Airway epithelial cell (primary cell): ENCODE results near the gene CLUH. TPM values are rescaled to one million over a fixed set of nuclear protein-coding genes. Genes with fewer than 3 reads are reported as not detected.

Experiments
- total RNA-seq: library from RNA; depleted of rRNA; stranded (reverse); fragments of >200 nt; gene quantifications from 2 replicates; pipeline ENCODE4 v1.2.3, GENCODE V29; 2015

Gene CLUH, protein sequence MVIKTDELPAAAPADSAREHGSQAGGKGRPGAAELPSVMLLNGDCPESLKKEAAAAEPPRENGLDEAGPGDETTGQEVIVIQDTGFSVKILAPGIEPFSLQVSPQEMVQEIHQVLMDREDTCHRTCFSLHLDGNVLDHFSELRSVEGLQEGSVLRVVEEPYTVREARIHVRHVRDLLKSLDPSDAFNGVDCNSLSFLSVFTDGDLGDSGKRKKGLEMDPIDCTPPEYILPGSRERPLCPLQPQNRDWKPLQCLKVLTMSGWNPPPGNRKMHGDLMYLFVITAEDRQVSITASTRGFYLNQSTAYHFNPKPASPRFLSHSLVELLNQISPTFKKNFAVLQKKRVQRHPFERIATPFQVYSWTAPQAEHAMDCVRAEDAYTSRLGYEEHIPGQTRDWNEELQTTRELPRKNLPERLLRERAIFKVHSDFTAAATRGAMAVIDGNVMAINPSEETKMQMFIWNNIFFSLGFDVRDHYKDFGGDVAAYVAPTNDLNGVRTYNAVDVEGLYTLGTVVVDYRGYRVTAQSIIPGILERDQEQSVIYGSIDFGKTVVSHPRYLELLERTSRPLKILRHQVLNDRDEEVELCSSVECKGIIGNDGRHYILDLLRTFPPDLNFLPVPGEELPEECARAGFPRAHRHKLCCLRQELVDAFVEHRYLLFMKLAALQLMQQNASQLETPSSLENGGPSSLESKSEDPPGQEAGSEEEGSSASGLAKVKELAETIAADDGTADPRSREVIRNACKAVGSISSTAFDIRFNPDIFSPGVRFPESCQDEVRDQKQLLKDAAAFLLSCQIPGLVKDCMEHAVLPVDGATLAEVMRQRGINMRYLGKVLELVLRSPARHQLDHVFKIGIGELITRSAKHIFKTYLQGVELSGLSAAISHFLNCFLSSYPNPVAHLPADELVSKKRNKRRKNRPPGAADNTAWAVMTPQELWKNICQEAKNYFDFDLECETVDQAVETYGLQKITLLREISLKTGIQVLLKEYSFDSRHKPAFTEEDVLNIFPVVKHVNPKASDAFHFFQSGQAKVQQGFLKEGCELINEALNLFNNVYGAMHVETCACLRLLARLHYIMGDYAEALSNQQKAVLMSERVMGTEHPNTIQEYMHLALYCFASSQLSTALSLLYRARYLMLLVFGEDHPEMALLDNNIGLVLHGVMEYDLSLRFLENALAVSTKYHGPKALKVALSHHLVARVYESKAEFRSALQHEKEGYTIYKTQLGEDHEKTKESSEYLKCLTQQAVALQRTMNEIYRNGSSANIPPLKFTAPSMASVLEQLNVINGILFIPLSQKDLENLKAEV (N-terminal part only)
- 88.4 and 134 TPM in 2 replicates for total RNA-seq

DNA sequence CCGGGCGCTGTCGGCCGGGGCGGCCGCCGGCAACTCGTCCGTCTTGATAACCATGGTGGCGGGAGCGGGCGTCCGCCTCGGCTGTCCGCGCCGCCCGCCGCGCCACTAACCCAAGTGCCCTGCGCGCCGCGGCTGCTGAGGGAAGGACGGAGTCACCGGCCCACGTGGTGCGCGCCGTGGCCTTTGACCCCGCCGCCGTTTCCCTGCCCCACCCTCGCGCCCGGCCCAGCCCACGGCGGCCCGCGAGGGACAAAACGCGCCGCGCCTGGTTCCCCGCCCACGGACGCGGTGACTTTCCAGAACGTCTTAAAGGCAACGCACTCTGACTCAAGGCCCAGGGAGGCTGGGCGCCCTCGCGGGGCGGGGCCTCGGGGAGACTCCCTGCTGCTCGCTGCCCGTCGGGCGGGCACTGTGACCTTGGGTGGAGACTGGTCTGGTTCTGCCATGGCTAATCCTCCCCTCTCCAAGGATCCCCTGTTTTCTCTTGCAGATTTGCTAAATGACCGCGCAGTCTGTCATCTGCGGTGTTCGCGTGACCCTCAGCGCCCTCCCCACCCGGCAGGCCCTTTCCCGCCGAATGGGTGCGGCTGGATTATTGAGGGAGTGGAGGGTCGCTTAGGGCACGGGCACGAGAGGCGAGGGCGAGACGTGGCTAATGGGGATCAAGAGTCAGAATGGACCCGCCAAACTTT lies at the start of gene CLUH:
CLUH (minus strand) TSS at position 157 of the 692 bp plus-strand sequence; CDS start at position 54, 103 bp downstream.

DNA sequence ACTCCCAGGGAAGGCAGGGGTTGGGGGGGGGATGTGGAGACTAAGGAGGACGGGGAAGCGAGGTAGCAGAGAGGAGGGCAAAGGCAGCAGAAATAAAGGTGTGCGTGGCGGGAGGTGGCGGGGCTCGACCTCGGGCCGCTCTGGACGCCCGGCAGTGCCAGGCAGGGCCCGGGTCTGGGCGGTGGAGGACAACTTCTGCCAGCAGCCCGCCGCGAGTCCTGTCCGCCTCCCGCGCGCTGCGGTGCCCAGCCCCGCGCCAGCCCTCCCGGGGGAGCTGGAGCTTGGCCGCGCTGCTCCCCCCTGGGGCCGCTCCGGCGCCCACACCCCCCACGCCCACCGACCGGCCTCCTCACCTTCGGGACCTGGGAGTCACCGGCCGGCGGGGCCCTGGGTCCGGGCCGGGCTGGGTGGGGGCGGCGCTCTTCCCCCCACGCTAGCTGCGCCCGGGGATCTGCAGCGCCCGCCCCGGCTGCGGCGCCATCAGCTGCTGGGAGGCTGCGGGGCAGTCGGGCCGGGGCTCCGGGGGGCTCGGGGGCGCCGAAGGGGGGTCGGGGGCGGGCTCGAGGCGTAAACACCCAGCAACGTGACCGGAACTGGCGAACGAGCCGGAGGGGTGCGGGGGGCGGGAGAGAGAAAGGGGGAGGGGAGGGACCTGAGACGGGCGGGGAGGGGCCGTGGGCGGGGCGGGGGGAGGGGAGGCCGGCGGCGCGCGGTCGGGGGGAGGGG lies 37.7 kb upstream of the CLUH start, which contains the start of gene CCDC92B:
CCDC92B (minus strand) TSS at position 595 of the 726 bp plus-strand sequence. CDS start 14,507 bp downstream, outside the sequence.

Other genes with a start within 250 kb of the CLUH start
- gene METTL16, start 199.9 kb downstream of the CLUH start, total RNA-seq = 23.1 and 52.7 TPM in 2 replicates
- 47.6 and 58.5 TPM in 2 replicates for gene PAFAH1B1, start 118.1 kb downstream of the CLUH start, total RNA-seq
- 0.07 TPM in 1 of 2 replicates, not detected in the other for gene CCDC92B, start 37.9 kb upstream of the CLUH start, total RNA-seq
- 6.1 and 9.5 TPM in 2 replicates for gene RAP1GAP2, start 84.7 kb upstream of the CLUH start, total RNA-seq